ENCODE measurements around the gene NDST1. TPM values are rescaled to one million over a fixed set of nuclear protein-coding genes. Genes with fewer than 3 reads are reported as not detected.

Gene NDST1
- total RNA-seq, 2 experiments from 2014 or later = 1.1 to 1.6 TPM

DNA sequence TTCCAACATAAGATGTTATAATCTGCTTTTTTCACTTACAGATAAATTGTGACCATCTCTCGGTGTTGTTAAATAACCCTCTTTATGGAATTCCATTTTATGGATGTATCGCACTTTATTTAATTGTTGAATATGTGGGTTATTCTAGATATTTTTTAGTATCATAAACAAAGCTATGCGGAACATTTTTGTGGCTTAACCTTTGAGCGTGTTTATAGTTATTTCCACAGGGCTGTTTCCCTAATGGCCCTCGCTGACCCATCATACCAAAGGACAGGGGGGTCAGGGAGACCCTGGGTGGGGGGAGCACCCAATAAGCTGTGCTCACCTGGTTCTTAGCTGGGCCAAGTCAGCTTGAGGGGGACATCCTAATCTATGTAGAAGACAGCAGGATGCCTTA, 65.3 kb downstream of the NDST1 start:
- H3K36me3 Mint-ChIP-seq (ENCODE audit: low read depth) = no peaks in the 10 kb centered on the region
- H3K4me3 Mint-ChIP-seq = no peak overlapping the region
- no peaks in the 10 kb centered on the region for H3K9me3 ChIP-seq (ENCODE audit: control insufficient read depth in 1 of 2, insufficient read depth in 1 of 2, low read length in 2 of 2)
- ChIA-PET CTCF (no interaction called here), POLR2A (interaction anchor here (0.6 kb wide), 1 partner anchor 110 kb away, joined by 3 read pairs; no protein-coding TSS in a partner anchor)
- intact Hi-C loops (cut with DNase I, micrococcal nuclease) = no loop called here
- ATAC-seq (ENCODE audit: poor library complexity) (no peak), DNase-seq (no peak)
- no peaks in the 10 kb centered on the region for H3K36me3 ChIP-seq (ENCODE audit: insufficient read depth, low read length)
- H3K27me3 Mint-ChIP-seq = no peaks in the 10 kb centered on the region
- no peak overlapping the region for H3K27ac ChIP-seq (ENCODE audit: low read depth in 1 of 2, low read length in 2 of 2)
- H3K4me1 Mint-ChIP-seq (ENCODE audit: low read depth) = no peaks in the 10 kb centered on the region
- H3K27me3 ChIP-seq (ENCODE audit: control insufficient read depth in 1 of 2, insufficient read depth in 2 of 2, low read length in 2 of 2) = no peaks in the 10 kb centered on the region
- TF ChIP-seq, protein P1, sequence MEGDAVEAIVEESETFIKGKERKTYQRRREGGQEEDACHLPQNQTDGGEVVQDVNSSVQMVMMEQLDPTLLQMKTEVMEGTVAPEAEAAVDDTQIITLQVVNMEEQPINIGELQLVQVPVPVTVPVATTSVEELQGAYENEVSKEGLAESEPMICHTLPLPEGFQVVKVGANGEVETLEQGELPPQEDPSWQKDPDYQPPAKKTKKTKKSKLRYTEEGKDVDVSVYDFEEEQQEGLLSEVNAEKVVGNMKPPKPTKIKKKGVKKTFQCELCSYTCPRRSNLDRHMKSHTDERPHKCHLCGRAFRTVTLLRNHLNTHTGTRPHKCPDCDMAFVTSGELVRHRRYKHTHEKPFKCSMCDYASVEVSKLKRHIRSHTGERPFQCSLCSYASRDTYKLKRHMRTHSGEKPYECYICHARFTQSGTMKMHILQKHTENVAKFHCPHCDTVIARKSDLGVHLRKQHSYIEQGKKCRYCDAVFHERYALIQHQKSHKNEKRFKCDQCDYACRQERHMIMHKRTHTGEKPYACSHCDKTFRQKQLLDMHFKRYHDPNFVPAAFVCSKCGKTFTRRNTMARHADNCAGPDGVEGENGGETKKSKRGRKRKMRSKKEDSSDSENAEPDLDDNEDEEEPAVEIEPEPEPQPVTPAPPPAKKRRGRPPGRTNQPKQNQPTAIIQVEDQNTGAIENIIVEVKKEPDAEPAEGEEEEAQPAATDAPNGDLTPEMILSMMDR (IDR thresholded peaks at IDR 0.05) = no peak
- no peak overlapping the region for H3K4me3 ChIP-seq (ENCODE audit: low read length)
- no peaks in the 10 kb centered on the region for H3K4me1 ChIP-seq (ENCODE audit: insufficient read depth, low read length)
- no peaks in the 10 kb centered on the region for H3K9me3 Mint-ChIP-seq
- H3K27ac Mint-ChIP-seq = no peak overlapping the region

DNA sequence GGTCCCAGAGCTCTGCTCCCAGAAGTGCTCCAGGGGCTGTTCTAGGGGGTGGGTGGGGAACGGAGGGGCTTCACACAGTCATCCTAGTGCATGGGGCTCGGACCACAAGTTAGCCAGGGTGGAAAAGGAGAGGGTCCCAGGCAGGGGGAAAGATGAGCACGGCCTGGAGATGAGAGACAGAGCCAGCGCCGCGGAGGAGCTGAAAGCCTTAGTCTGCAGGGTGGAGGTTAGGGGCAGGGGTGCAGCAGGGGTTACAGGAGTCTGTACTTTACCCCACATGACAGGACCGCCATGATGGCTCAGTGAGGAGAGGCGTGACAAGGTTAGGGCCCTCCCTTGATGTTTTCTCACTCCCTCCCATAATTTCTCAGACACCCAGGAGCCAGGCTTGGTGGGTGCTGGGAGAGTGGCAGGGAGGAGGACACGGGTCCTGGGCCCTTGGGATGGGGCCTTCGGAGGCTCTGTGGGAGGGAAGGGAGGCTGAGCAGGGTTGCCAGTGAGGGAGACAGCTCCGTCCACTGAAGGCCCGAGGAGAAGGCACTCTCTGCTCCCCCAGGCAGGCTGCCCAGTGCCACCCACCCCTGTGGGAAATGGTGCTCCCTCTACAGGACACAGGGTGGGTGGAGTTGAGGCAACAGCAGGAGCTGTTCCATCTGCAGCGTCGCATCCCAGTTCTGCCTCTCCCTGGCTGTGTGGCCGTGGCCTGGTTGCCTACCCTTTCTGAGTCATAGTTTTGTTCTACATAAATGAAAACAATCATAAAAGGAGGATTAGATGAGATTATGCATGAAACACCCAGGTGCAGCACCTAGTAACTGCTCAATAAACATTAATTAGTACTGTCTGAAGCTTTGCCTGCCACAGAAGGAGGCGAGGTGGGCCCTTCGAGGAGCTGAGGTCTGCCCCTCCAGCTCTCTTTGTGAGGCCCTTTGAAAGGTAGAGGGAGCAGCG, 66.2 kb downstream of the NDST1 start:
- Mint-ChIP-seq H3K4me3 (no peak overlapping the region), H3K9me3 (no peaks in the 10 kb centered on the region), H3K36me3 (ENCODE audit: low read depth) (no peaks in the 10 kb centered on the region), H3K4me1 (ENCODE audit: low read depth) (no peaks in the 10 kb centered on the region), H3K27ac (no peak overlapping the region), H3K27me3 (no peaks in the 10 kb centered on the region)
- TF ChIP-seq, protein P1 (IDR thresholded peaks at IDR 0.05) = no peak
- no peaks in the 10 kb centered on the region for H3K9me3 ChIP-seq (ENCODE audit: control insufficient read depth in 1 of 2, insufficient read depth in 1 of 2, low read length in 2 of 2)
- no peak overlapping the region for H3K4me3 ChIP-seq (ENCODE audit: low read length)
- no peaks in the 10 kb centered on the region for H3K4me1 ChIP-seq (ENCODE audit: insufficient read depth, low read length)
- H3K27ac ChIP-seq (ENCODE audit: low read depth in 1 of 2, low read length in 2 of 2) = no peak overlapping the region
- intact Hi-C loops (cut with DNase I, micrococcal nuclease) = no loop called here
- ChIA-PET CTCF (no interaction called here), POLR2A (no interaction called here)
- no peaks in the 10 kb centered on the region for H3K27me3 ChIP-seq (ENCODE audit: control insufficient read depth in 1 of 2, insufficient read depth in 2 of 2, low read length in 2 of 2)
- no peak for ATAC-seq (ENCODE audit: poor library complexity)
- H3K36me3 ChIP-seq (ENCODE audit: insufficient read depth, low read length) = no peaks in the 10 kb centered on the region
- DNase-seq = peak in 1 of 14 experiments; percentile 16

DNA sequence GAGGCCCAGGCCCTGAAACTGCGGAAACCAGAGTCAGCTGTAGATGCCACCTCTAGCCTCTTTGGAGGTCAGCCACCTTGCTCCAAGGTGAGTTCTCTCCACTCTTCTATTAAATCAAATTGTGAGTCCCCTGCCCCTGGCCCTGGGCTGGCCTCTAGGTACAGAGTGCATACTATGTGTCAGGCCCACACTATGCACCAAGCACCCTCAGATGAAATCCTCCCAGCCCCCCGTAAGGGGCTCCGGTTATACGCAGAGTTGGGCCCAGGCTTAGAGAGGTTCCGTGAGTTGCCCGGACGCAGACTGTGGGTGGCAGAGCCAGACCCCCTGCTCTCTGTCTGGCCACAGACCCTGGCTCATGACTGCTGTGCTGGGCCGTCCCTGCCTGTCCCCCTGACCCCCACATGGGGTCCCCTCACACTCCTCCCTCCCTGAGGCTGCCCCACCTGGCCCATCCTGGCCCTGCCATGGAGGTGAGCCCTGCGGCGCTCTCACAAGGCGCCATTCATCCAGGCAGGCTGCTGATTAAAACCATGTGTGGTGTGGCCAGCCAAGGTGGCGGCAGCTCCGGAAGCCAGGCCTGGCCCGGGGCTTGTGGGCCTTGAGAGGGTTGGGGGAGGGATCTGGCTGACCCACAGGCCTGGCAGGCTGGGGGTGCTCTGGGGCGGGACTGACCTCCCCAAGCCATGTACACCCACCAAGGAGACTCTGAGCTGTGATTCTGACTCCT, 67.1 kb downstream of the NDST1 start:
- no peaks in the 10 kb centered on the region for H3K4me1 ChIP-seq (ENCODE audit: insufficient read depth, low read length)
- ChIA-PET POLR2A (no interaction called here), CTCF (no interaction called here)
- H3K27ac Mint-ChIP-seq = no peak overlapping the region
- no peaks in the 10 kb centered on the region for H3K9me3 ChIP-seq (ENCODE audit: control insufficient read depth in 1 of 2, insufficient read depth in 1 of 2, low read length in 2 of 2)
- no peak overlapping the region for H3K27ac ChIP-seq (ENCODE audit: low read depth in 1 of 2, low read length in 2 of 2)
- no peaks in the 10 kb centered on the region for H3K27me3 ChIP-seq (ENCODE audit: control insufficient read depth in 1 of 2, insufficient read depth in 2 of 2, low read length in 2 of 2)
- H3K4me3 Mint-ChIP-seq = no peak overlapping the region
- DNase-seq (peak in 1 of 14 experiments; percentile 15), ATAC-seq (ENCODE audit: poor library complexity) (no peak)
- no peaks in the 10 kb centered on the region for H3K27me3 Mint-ChIP-seq
- H3K36me3 ChIP-seq (ENCODE audit: insufficient read depth, low read length) = no peaks in the 10 kb centered on the region
- H3K36me3 Mint-ChIP-seq (ENCODE audit: low read depth) = no peaks in the 10 kb centered on the region
- H3K4me3 ChIP-seq (ENCODE audit: low read length) = no peak overlapping the region
- TF ChIP-seq, protein P1 (IDR thresholded peaks at IDR 0.05) = no peak
- H3K4me1 Mint-ChIP-seq (ENCODE audit: low read depth) = no peaks in the 10 kb centered on the region
- intact Hi-C loops (cut with DNase I, micrococcal nuclease) = no loop called here
- H3K9me3 Mint-ChIP-seq = no peaks in the 10 kb centered on the region

Measured in CD4-positive, alpha-beta T cell (primary cell).